Gastroesophageal sphincter (tissue), 3 donors: ENCODE results near the gene ZNRD2.

Experiments
- POLR2A ChIP-seq, 2 donors: fragments of 450-650 bp; IDR thresholded peaks; one replicate each; pipeline ENCODE4 v1.6.1; 2017; ENCODE audit warnings: antibody characterized with exemption in 2 of 2, mild to moderate bottlenecking in 2 of 2, moderate library complexity in 1 of 2
- POLR2AphosphoS5 ChIP-seq: sonication (generic); formaldehyde crosslinking; IDR thresholded peaks from one replicate; pipeline ENCODE4 v1.6.1; 2017; ENCODE audit warnings: antibody characterized with exemption
- TF ChIP-seq, protein P1 (sequence below), 4 experiments: fragments of 200-600 bp in 2 of 4; fragments of 450-650 bp in 2 of 4; sonication (generic) in 1 of 4; IDR thresholded peaks; one replicate each; pipeline ENCODE4 v1.5.1; 2017 to 2019; ENCODE audit warnings: antibody characterized with exemption in 4 of 4, mild to moderate bottlenecking in 2 of 4, moderate library complexity in 2 of 4

DNA sequence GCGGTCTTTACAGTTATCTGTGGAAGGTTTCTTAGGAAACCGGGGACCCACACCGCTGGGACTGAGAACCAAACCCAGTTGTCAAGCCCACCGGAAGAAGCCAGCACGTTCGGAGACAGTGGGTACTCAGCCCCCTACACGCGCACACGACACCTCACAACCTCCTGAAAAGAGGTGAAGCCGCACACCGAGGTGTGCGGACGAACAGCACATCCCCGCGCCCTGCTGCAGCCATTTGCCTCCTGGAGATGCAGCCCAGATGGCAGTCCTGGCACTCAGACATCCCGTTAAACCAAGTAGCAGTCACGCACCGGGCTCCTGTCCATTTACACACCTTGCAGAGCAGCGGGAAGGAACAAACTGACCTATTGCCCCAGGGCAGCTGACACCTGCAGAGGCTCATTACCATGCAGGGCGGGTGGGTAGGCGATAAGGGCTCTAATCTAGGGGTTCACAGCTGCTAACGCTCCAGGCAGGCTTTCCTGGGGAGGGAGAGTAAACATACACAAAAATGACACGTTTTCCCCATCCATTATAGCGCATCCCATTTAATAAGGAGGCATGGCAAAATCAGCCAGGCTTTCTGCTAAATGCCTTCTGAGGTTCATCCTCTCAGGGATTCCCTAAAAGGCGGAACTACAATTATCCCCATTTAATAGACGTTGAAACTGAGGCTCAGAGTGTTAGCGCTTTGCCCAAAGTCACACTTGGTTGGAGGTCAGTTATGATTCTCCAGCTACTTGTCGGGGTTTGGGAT lies 4.7 kb downstream of the ZNRD2 start:
- TF ChIP-seq, protein P1, sequence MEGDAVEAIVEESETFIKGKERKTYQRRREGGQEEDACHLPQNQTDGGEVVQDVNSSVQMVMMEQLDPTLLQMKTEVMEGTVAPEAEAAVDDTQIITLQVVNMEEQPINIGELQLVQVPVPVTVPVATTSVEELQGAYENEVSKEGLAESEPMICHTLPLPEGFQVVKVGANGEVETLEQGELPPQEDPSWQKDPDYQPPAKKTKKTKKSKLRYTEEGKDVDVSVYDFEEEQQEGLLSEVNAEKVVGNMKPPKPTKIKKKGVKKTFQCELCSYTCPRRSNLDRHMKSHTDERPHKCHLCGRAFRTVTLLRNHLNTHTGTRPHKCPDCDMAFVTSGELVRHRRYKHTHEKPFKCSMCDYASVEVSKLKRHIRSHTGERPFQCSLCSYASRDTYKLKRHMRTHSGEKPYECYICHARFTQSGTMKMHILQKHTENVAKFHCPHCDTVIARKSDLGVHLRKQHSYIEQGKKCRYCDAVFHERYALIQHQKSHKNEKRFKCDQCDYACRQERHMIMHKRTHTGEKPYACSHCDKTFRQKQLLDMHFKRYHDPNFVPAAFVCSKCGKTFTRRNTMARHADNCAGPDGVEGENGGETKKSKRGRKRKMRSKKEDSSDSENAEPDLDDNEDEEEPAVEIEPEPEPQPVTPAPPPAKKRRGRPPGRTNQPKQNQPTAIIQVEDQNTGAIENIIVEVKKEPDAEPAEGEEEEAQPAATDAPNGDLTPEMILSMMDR (IDR thresholded peaks at IDR 0.05), result no peak
- TF ChIP-seq POLR2A (IDR thresholded peaks at IDR 0.05) (no peak), POLR2AphosphoS5 (no peak)
